ENCODE data around the gene CDC42BPA. TPM values are rescaled to one million over a fixed set of nuclear protein-coding genes. Genes with fewer than 3 reads are reported as not detected.

Gene CDC42BPA
- total and polyA plus RNA-seq, 3 experiments from 2014 or later, result 0.42 to 0.72 (median 0.44) TPM

- no peaks in the 10 kb centered on the region for H3K27me3 ChIP-seq (ENCODE audit: insufficient read depth, low read length, poor library complexity, severe bottlenecking)
- no peaks in the 10 kb centered on the region for H3K4me1 Mint-ChIP-seq
These were observed 339.7 kb downstream of the CDC42BPA start for GRCh38 chr1:226978432-226979114.

GRCh38 chr1:226977643-226978431, 340.5 kb downstream of the CDC42BPA start:
- DNase-seq, result no peak
- POLR2A ChIA-PET, result no interaction called here
- H3K36me3 ChIP-seq (ENCODE audit: insufficient read depth, low read length), result no peaks in the 10 kb centered on the region
- H3K9me3 Mint-ChIP-seq, result no peaks in the 10 kb centered on the region
- no peaks in the 10 kb centered on the region for H3K27me3 ChIP-seq (ENCODE audit: insufficient read depth, low read length, poor library complexity, severe bottlenecking)
- H3K9me3 ChIP-seq (ENCODE audit: low read length), result no peaks in the 10 kb centered on the region
- no peak overlapping the region for H3K27ac Mint-ChIP-seq
- CTCF ChIA-PET, result no interaction called here
- H3K4me1 Mint-ChIP-seq, result no peaks in the 10 kb centered on the region
- H3K4me3 Mint-ChIP-seq, result no peak overlapping the region
- no peak overlapping the region for H3K27ac ChIP-seq (ENCODE audit: low read depth, low read length)
- no peaks in the 10 kb centered on the region for H3K4me1 ChIP-seq (ENCODE audit: insufficient read depth, low read length)
- peaks cover 0 to 48% (median 2%) of the 10 kb centered on the region in 3 donors for H3K36me3 Mint-ChIP-seq
- H3K27me3 Mint-ChIP-seq, result no peaks in the 10 kb centered on the region
- H3K4me3 ChIP-seq (ENCODE audit: low read length), result no peak overlapping the region

More at GRCh38 chr1:226978432-226979114, 339.7 kb downstream of the CDC42BPA start:
- Histone ChIP-seq H3K27ac (ENCODE audit: low read depth, low read length) (no peak overlapping the region), H3K9me3 (ENCODE audit: low read length) (no peaks in the 10 kb centered on the region), H3K4me1 (ENCODE audit: insufficient read depth, low read length) (no peaks in the 10 kb centered on the region), H3K4me3 (ENCODE audit: low read length) (no peak overlapping the region), H3K36me3 (ENCODE audit: insufficient read depth, low read length) (no peaks in the 10 kb centered on the region)
- no peaks in the 10 kb centered on the region for H3K27me3 Mint-ChIP-seq
- no peak overlapping the region for H3K4me3 Mint-ChIP-seq
- no peaks in the 10 kb centered on the region for H3K9me3 Mint-ChIP-seq
- DNase-seq, result no peak
- peak overlapping the region in 1 of 8 donors; percentile 9 for H3K27ac Mint-ChIP-seq
- ChIA-PET POLR2A (no interaction called here), CTCF (no interaction called here)
- H3K36me3 Mint-ChIP-seq, result peaks cover 0 to 51% (median 2%) of the 10 kb centered on the region in 3 donors

- CTCF ChIA-PET, result no interaction called here
- H3K27me3 ChIP-seq (ENCODE audit: insufficient read depth, low read length, poor library complexity, severe bottlenecking), result no peaks in the 10 kb centered on the region
- H3K9me3 ChIP-seq (ENCODE audit: low read length), result no peaks in the 10 kb centered on the region
- peaks cover under 1 to 47% (median 4%) of the 10 kb centered on the region in 3 donors for H3K36me3 Mint-ChIP-seq
- no peak overlapping the region for H3K4me3 Mint-ChIP-seq
- H3K9me3 Mint-ChIP-seq, result no peaks in the 10 kb centered on the region
- no peak overlapping the region for H3K4me3 ChIP-seq (ENCODE audit: low read length)
- H3K27ac Mint-ChIP-seq, result no peak overlapping the region
- DNase-seq, result no peak
- no peaks in the 10 kb centered on the region for H3K27me3 Mint-ChIP-seq
- peaks cover 0 to 5% (median 0%) of the 10 kb centered on the region in 3 donors for H3K4me1 Mint-ChIP-seq
- H3K36me3 ChIP-seq (ENCODE audit: insufficient read depth, low read length), result no peaks in the 10 kb centered on the region
- H3K27ac ChIP-seq (ENCODE audit: low read depth, low read length), result no peak overlapping the region
- POLR2A ChIA-PET, result no interaction called here
- H3K4me1 ChIP-seq (ENCODE audit: insufficient read depth, low read length), result no peaks in the 10 kb centered on the region
These were observed 341.2 kb downstream of the CDC42BPA start for GRCh38 chr1:226976978-226977642.

GRCh38 chr1:226976276-226976977, 341.9 kb downstream of the CDC42BPA start:
- ChIA-PET POLR2A (no interaction called here), CTCF (no interaction called here)
- no peak overlapping the region for H3K4me3 Mint-ChIP-seq
- no peaks in the 10 kb centered on the region for H3K9me3 ChIP-seq (ENCODE audit: low read length)
- H3K27ac Mint-ChIP-seq, result no peak overlapping the region
- no peaks in the 10 kb centered on the region for H3K4me1 ChIP-seq (ENCODE audit: insufficient read depth, low read length)
- H3K27ac ChIP-seq (ENCODE audit: low read depth, low read length), result no peak overlapping the region
- no peak for DNase-seq
- H3K36me3 Mint-ChIP-seq, result peaks cover 7 to 48% (median 10%) of the 10 kb centered on the region in 3 donors
- no peak overlapping the region for H3K4me3 ChIP-seq (ENCODE audit: low read length)
- H3K9me3 Mint-ChIP-seq, result peaks cover 3 to 5% (median 4%) of the 10 kb centered on the region in 5 donors
- H3K36me3 ChIP-seq (ENCODE audit: insufficient read depth, low read length), result peaks cover 3% of the 10 kb centered on the region
- no peaks in the 10 kb centered on the region for H3K27me3 ChIP-seq (ENCODE audit: insufficient read depth, low read length, poor library complexity, severe bottlenecking)
- peaks cover 0 to 12% (median 3%) of the 10 kb centered on the region in 3 donors for H3K4me1 Mint-ChIP-seq
- no peaks in the 10 kb centered on the region for H3K27me3 Mint-ChIP-seq

- POLR2A ChIA-PET, result interaction anchor here (0.5 kb wide), 1 partner anchor 109 kb away, joined by 3 read pairs; no protein-coding TSS in a partner anchor
- peaks cover 3 to 5% (median 4%) of the 10 kb centered on the region in 5 donors for H3K9me3 Mint-ChIP-seq
- H3K27me3 ChIP-seq (ENCODE audit: insufficient read depth, low read length, poor library complexity, severe bottlenecking), result no peaks in the 10 kb centered on the region
These were observed 342.7 kb downstream of the CDC42BPA start for GRCh38 chr1:226975259-226976250.

GRCh38 chr1:226974544-226975258, 343.6 kb downstream of the CDC42BPA start:
- H3K4me3 ChIP-seq (ENCODE audit: low read length), result no peak overlapping the region
- Mint-ChIP-seq H3K27me3 (no peaks in the 10 kb centered on the region), H3K4me1 (peaks cover 0 to 12% (median 3%) of the 10 kb centered on the region in 3 donors), H3K9me3 (peaks cover 3 to 5% (median 4%) of the 10 kb centered on the region in 5 donors), H3K4me3 (no peak overlapping the region), H3K27ac (peak overlapping the region in 2 of 8 donors; percentile 5 to 7), H3K36me3 (peaks cover 8 to 57% (median 12%) of the 10 kb centered on the region in 3 donors)
- CTCF ChIA-PET, result no interaction called here
- POLR2A ChIA-PET, result interaction anchor here (0.5 kb wide), 1 partner anchor 110 kb away, joined by 3 read pairs; no protein-coding TSS in a partner anchor
- DNase-seq, result no peak
- peaks cover 3% of the 10 kb centered on the region for H3K36me3 ChIP-seq (ENCODE audit: insufficient read depth, low read length)
- H3K27ac ChIP-seq (ENCODE audit: low read depth, low read length), result no peak overlapping the region
- no peaks in the 10 kb centered on the region for H3K4me1 ChIP-seq (ENCODE audit: insufficient read depth, low read length)
- H3K9me3 ChIP-seq (ENCODE audit: low read length), result no peaks in the 10 kb centered on the region
- no peaks in the 10 kb centered on the region for H3K27me3 ChIP-seq (ENCODE audit: insufficient read depth, low read length, poor library complexity, severe bottlenecking)

More at GRCh38 chr1:226975259-226976250, 342.7 kb downstream of the CDC42BPA start:
- H3K36me3 ChIP-seq (ENCODE audit: insufficient read depth, low read length), result peaks cover 3% of the 10 kb centered on the region
- CTCF ChIA-PET, result no interaction called here
- H3K4me3 Mint-ChIP-seq, result no peak overlapping the region
- no peaks in the 10 kb centered on the region for H3K27me3 Mint-ChIP-seq
- H3K27ac ChIP-seq (ENCODE audit: low read depth, low read length), result no peak overlapping the region
- H3K4me1 ChIP-seq (ENCODE audit: insufficient read depth, low read length), result no peaks in the 10 kb centered on the region
- H3K9me3 ChIP-seq (ENCODE audit: low read length), result no peaks in the 10 kb centered on the region
- H3K4me1 Mint-ChIP-seq, result peaks cover 0 to 12% (median 3%) of the 10 kb centered on the region in 3 donors
- H3K27ac Mint-ChIP-seq, result no peak overlapping the region
- H3K4me3 ChIP-seq (ENCODE audit: low read length), result no peak overlapping the region
- H3K36me3 Mint-ChIP-seq, result peaks cover 8 to 49% (median 12%) of the 10 kb centered on the region in 3 donors
- no peak for DNase-seq
